ENCODE data around the gene PER3. TPM values are rescaled to one million over a fixed set of nuclear protein-coding genes. Genes with fewer than 3 reads are reported as not detected.

The PER3 gene
- total RNA-seq, 2 donors from 2014 or later: 3.9 to 14.1 TPM

DNA sequence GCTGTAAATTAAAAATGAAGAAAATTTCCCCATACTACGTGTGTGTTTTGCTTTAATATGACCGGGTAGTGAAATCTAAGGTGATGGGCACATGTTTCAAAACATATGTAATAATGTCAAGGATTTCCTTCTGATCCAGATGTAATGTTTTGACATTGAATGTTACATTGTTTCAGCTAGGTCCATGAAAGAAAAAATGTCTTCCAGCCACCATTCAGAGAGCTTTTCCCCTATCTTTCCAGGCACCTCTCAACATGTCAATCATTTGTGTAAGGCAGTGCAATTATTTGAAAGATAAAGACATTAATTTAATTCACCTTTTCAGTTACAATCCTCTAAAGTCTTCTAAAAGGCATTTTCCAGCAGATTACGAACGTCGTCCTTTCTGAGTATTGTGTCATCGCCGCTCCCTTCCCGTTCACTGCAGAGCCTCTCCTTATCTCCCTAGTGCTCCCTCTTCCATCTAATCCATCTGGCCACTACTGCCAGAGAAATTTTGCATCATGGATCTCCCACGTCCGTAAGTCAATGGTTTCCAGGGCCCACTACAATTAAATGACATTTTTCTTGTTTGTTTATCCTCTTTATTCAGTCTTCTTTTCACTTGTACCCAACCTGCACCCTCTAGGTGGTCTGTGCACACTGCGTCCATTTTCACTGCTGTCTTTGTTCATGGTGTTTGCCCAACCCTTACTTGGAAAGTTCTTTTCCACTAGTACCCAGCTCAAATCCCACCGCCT, 14.2 kb upstream of the PER3 start:
- Histone ChIP-seq H3K4me1 (peaks cover 4% of the 10 kb centered on the region), H3K9ac (ENCODE audit: low read depth in 2 of 2, low read length in 2 of 2) (no peak overlapping the region), H3K36me3 (no peaks in the 10 kb centered on the region), H3K4me3 (no peak overlapping the region), H3K27ac (no peak overlapping the region), H3K27me3 (no peaks in the 10 kb centered on the region), H3K9me3 (no peaks in the 10 kb centered on the region)
- TF ChIP-seq, protein P1, sequence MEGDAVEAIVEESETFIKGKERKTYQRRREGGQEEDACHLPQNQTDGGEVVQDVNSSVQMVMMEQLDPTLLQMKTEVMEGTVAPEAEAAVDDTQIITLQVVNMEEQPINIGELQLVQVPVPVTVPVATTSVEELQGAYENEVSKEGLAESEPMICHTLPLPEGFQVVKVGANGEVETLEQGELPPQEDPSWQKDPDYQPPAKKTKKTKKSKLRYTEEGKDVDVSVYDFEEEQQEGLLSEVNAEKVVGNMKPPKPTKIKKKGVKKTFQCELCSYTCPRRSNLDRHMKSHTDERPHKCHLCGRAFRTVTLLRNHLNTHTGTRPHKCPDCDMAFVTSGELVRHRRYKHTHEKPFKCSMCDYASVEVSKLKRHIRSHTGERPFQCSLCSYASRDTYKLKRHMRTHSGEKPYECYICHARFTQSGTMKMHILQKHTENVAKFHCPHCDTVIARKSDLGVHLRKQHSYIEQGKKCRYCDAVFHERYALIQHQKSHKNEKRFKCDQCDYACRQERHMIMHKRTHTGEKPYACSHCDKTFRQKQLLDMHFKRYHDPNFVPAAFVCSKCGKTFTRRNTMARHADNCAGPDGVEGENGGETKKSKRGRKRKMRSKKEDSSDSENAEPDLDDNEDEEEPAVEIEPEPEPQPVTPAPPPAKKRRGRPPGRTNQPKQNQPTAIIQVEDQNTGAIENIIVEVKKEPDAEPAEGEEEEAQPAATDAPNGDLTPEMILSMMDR (IDR thresholded peaks at IDR 0.05): no peak
- intact Hi-C loops (cut with DNase I): no loop called here
- no peak for DNase-seq

- Histone ChIP-seq H3K4me3 (peak overlapping the region; percentile 74), H3K9ac (ENCODE audit: low read depth in 2 of 2, low read length in 2 of 2) (peak overlapping the region; percentile 54 to 88), H3K36me3 (no peaks in the 10 kb centered on the region), H3K4me1 (peaks cover 4% of the 10 kb centered on the region), H3K27me3 (no peaks in the 10 kb centered on the region), H3K9me3 (no peaks in the 10 kb centered on the region), H3K27ac (peak overlapping the region; percentile 90)
- intact Hi-C loops (cut with DNase I): no loop called here
- DNase-seq: no peak
- TF ChIP-seq, protein P1 (IDR thresholded peaks at IDR 0.05): no peak
These were observed 13.5 kb upstream of the PER3 start for GRCh38 chr1:7770669-7770996.

DNA sequence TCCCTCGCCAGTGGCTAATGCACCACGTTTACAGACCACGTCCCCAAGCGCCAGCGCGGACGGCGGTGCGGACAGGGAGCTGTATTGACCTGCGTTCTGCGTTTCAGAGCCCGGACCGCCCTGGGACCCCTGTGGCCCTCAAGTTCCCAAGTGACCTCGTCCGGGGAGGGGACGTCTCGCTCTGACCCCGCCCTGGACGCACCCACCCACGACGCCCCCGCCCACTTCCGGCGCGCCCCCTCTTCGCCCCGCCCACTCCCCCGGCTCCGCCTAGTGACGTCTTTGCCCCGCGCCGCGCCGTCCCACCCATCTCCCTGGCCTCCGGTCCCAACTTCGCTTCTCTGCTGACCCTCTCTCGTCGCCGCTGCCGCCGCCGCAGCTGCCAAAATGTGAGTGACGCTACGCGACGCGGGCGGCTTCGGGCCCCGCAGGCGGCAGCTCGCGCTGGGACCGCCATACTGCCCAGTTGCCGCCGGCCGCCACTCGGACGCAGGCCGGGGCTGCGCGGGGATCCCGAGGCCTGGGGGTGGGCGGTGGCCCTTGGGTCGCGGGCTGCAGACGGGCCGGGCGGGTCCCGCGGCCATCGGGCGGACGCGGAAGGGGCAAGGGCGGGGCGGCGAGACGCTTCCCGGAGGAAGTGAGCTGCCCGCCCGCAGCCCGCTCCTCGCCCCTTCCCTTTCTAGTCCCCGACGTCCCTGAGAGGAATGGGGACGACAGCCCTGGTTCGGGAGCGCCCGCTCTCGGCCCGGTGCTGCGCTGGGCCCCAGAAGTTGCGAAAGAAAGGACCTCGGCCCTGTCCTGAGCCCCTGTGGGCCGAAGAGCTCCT, 12.9 kb upstream of the PER3 start, which contains the start of gene VAMP3:
Gene VAMP3, plus strand, starts transcription at position 300 of the 826 bp plus-strand sequence. Its CDS starts 88 bp downstream, at position 388.
- intact Hi-C loops (cut with DNase I): no loop called here
- peaks cover 4% of the 10 kb centered on the region for H3K4me1 ChIP-seq

GRCh38 chr1:7771823-7772299, 12.2 kb upstream of the PER3 start:
- no peaks in the 10 kb centered on the region for H3K27me3 ChIP-seq
- H3K4me3 ChIP-seq: peak overlapping the region; percentile 74
- no peak for DNase-seq
- H3K9ac ChIP-seq (ENCODE audit: low read depth in 2 of 2, low read length in 2 of 2): peak overlapping the region; percentile 85 to 99
- H3K27ac ChIP-seq: peak overlapping the region; percentile 90
- peaks cover 4% of the 10 kb centered on the region for H3K4me1 ChIP-seq
- TF ChIP-seq, protein P1 (IDR thresholded peaks at IDR 0.05): no peak
- no peaks in the 10 kb centered on the region for H3K36me3 ChIP-seq
- intact Hi-C loops (cut with DNase I): no loop called here
- no peaks in the 10 kb centered on the region for H3K9me3 ChIP-seq

More for the DNA sequence above, 12.9 kb upstream of the PER3 start, which contains the start of gene VAMP3:
- no peaks in the 10 kb centered on the region for H3K36me3 ChIP-seq
- peak within 1 kb of the TSS; percentile 90 for H3K27ac ChIP-seq
- H3K9ac ChIP-seq (ENCODE audit: low read depth in 2 of 2, low read length in 2 of 2): peak within 1 kb of the TSS; percentile 85 to 99
- H3K27me3 ChIP-seq: no peaks in the 10 kb centered on the region
- no peaks in the 10 kb centered on the region for H3K9me3 ChIP-seq
- H3K4me3 ChIP-seq: peak within 1 kb of the TSS; percentile 74
- DNase-seq: peak; percentile 94
- TF ChIP-seq, protein P1 (IDR thresholded peaks at IDR 0.05): no peak

GRCh38 chr1:7777591-7777990, 6.5 kb upstream of the PER3 start:
- Histone ChIP-seq H3K9ac (ENCODE audit: low read depth in 2 of 2, low read length in 2 of 2) (no peak overlapping the region), H3K27me3 (no peaks in the 10 kb centered on the region), H3K36me3 (no peaks in the 10 kb centered on the region), H3K4me3 (no peak overlapping the region), H3K27ac (no peak overlapping the region), H3K9me3 (no peaks in the 10 kb centered on the region), H3K4me1 (no peaks in the 10 kb centered on the region)
- intact Hi-C loops (cut with DNase I): no loop called here
- no peak for DNase-seq
- TF ChIP-seq, protein P1 (IDR thresholded peaks at IDR 0.05): no peak
